GM12872 (cell line): ENCODE results near the gene KCNK15.

Experiments
- CTCF ChIP-seq: IDR thresholded peaks from 3 replicates; pipeline ENCODE4 v1.5.1; 2011; ENCODE audit warnings: low read depth, mild to moderate bottlenecking, low read length, moderate library complexity; ENCODE audit not compliant: insufficient read depth

Gene KCNK15

GRCh38 chr20:44703183-44703925 is 42.3 kb upstream of the KCNK15 start:
- TF ChIP-seq CTCF, result no peak

- no peak for TF ChIP-seq CTCF
Measured at GRCh38 chr20:44703956-44704488, 41.6 kb upstream of the KCNK15 start.

DNA sequence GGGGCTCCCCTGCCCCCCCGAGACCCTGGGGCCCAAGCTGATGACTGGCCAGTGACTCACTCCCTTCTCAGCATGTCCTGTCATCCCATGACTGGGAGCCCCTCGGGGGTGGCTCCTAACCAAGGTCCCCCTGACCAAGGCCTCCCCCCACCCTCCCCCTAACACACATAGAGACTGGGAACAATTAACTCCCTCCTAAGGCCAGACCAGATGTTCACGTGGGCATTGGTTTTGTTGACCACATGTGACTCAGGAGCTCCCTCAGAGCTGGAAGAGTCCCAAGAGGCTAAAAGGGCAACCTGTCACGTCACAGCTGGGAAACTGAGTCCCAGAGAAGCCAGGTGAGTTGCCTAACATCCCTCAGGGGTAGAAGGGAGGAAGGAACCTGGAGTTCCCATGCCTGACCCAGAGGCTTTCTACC is 41.1 kb upstream of the KCNK15 start:
- no peak for TF ChIP-seq CTCF

GRCh38 chr20:44705364-44706094 is 40.1 kb upstream of the KCNK15 start:
- TF ChIP-seq CTCF, result no peak

- no peak for TF ChIP-seq CTCF
Measured at GRCh38 chr20:44706301-44707017, 39.2 kb upstream of the KCNK15 start.

- no peak for TF ChIP-seq CTCF
Measured at GRCh38 chr20:44707018-44707579, 38.6 kb upstream of the KCNK15 start.

GRCh38 chr20:44709380-44709779 is 36.3 kb upstream of the KCNK15 start:
- no peak for TF ChIP-seq CTCF
